Gastroesophageal sphincter (tissue), 4 donors: Measurements from ENCODE around the gene FAU. TPM values are rescaled to one million over a fixed set of nuclear protein-coding genes. Genes with fewer than 3 reads are reported as not detected.
A peak's percentile ranks its signal among the peaks of the same experiment; 100 is the strongest.

Experiments used
- ATAC-seq: fragments of 150-250 bp; one replicate; pipeline ENCODE4 v1.9.1; 2016; ENCODE audit warnings: mild to moderate bottlenecking, moderate library complexity
- H3K27ac ChIP-seq, 4 donors: fragments of 200-600 bp; sonication (generic) in 3 of 4; 1 replicate in 3 of 4; 2 replicates in 1 of 4; pipeline ENCODE4 v1.5.1; 2016 to 2019
- H3K27me3 ChIP-seq: fragments of 200-600 bp; sonication (generic); one replicate; pipeline ENCODE4 v1.5.1; 2019
- H3K36me3 ChIP-seq, 2 donors: fragments of 200-600 bp; sonication (generic); one replicate each; pipeline ENCODE4 v1.5.1; 2019; ENCODE audit warnings: control low read depth in 1 of 2
- H3K4me1 ChIP-seq, 3 donors: fragments of 200-600 bp; sonication (generic); 1 replicate in 2 of 3; 2 replicates in 1 of 3; pipeline ENCODE4 v1.5.1; 2016 to 2019; ENCODE audit warnings: control low read depth in 2 of 3
- H3K4me3 ChIP-seq, 2 donors: fragments of 200-600 bp; sonication (generic); one replicate each; pipeline ENCODE4 v1.5.1; 2019; ENCODE audit warnings: mild to moderate bottlenecking in 1 of 2, moderate library complexity in 1 of 2
- H3K9me3 ChIP-seq, 3 donors: fragments of 200-600 bp; sonication (generic); one replicate each; pipeline ENCODE4 v1.5.1; 2017 to 2019; ENCODE audit warnings: control low read depth in 2 of 3
- CTCF ChIP-seq, 4 experiments: fragments of 200-600 bp in 2 of 4; fragments of 450-650 bp in 2 of 4; sonication (generic) in 1 of 4; IDR thresholded peaks; one replicate each; pipeline ENCODE4 v1.5.1; 2017 to 2019; ENCODE audit warnings: antibody characterized with exemption in 4 of 4, mild to moderate bottlenecking in 2 of 4, moderate library complexity in 2 of 4
- EP300 ChIP-seq: sonication (generic); formaldehyde crosslinking; IDR thresholded peaks from one replicate; pipeline ENCODE4 v1.6.1; 2017; ENCODE audit warnings: antibody characterized with exemption, mild to moderate bottlenecking
- POLR2A ChIP-seq, 2 donors: fragments of 450-650 bp; IDR thresholded peaks; one replicate each; pipeline ENCODE4 v1.6.1; 2017; ENCODE audit warnings: antibody characterized with exemption in 2 of 2, mild to moderate bottlenecking in 2 of 2, moderate library complexity in 1 of 2
- POLR2AphosphoS5 ChIP-seq: sonication (generic); formaldehyde crosslinking; IDR thresholded peaks from one replicate; pipeline ENCODE4 v1.6.1; 2017; ENCODE audit warnings: antibody characterized with exemption
- WGBS, 2 donors: methylation state at CpG; one replicate each; pipeline ENCODE4 v1.1.5; 2018; ENCODE audit warnings: low coverage in 1 of 2; 5-methylcytosine and 5-hydroxymethylcytosine counted together
- total RNA-seq, 4 donors: library from RNA; depleted of rRNA; stranded (reverse); fragments of >200 nt; gene quantifications; one replicate each; pipeline ENCODE4 v1.1.0, GENCODE V29; 2016

FAU gene
- total RNA-seq, 4 donors from 2014 or later = 464 to 971 (median 566) TPM

- peaks cover 0 to 24% (median 14%) of the 10 kb centered on the region in 3 donors for H3K4me1 ChIP-seq
- TF ChIP-seq POLR2A (IDR thresholded peaks at IDR 0.05) (no peak), CTCF (IDR thresholded peaks at IDR 0.05) (no peak), EP300 (no peak), POLR2AphosphoS5 (no peak)
- H3K36me3 ChIP-seq = peaks cover 0 to 51% of the 10 kb centered on the region in 2 donors
- H3K9me3 ChIP-seq = no peaks in the 10 kb centered on the region
- H3K4me3 ChIP-seq = no peak overlapping the region
- H3K27ac ChIP-seq = no peak overlapping the region
- no peaks in the 10 kb centered on the region for H3K27me3 ChIP-seq
- WGBS, 2 donors = 83 to 89% methylated on average over 1 to 4 of the region's 4 CpGs
- no peak for ATAC-seq
These were observed 36.5 kb downstream of the FAU start for GRCh38 chr11:65085446-65085845.

GRCh38 chr11:65084598-65085375 lies 37.1 kb downstream of the FAU start:
- 33 to 35% methylated on average over 3 to 12 of the region's 23 CpGs for WGBS, 2 donors
- peak overlapping the region; percentile 68 to 81 for H3K4me3 ChIP-seq
- H3K36me3 ChIP-seq = peaks cover 0 to 48% of the 10 kb centered on the region in 2 donors
- H3K9me3 ChIP-seq = no peaks in the 10 kb centered on the region
- no peak for TF ChIP-seq CTCF (IDR thresholded peaks at IDR 0.05)
- no peak for TF ChIP-seq POLR2AphosphoS5
- no peak for TF ChIP-seq EP300
- no peak for TF ChIP-seq POLR2A (IDR thresholded peaks at IDR 0.05)
- H3K27me3 ChIP-seq = no peaks in the 10 kb centered on the region
- H3K27ac ChIP-seq = peak overlapping the region; percentile 67 to 97 (median 93)
- no peak for ATAC-seq
- H3K4me1 ChIP-seq = peaks cover 0 to 24% (median 14%) of the 10 kb centered on the region in 3 donors

GRCh38 chr11:65083834-65084597 lies 37.9 kb downstream of the FAU start, which contains the start of the genes CDCA5 and ZFPL1:
Gene CDCA5, minus strand, starts transcription at chr11:65084040. Its CDS starts 62 bp downstream, at chr11:65083978.
Gene ZFPL1, plus strand, starts transcription at chr11:65084222. Its CDS starts 477 bp downstream, at chr11:65084699.
- H3K27me3 ChIP-seq = no peaks in the 10 kb centered on the region
- peak within 1 kb of the TSS; percentile 67 to 97 (median 93) for H3K27ac ChIP-seq
- 0% methylated on average over 5 to 23 of the region's 79 CpGs for WGBS, 2 donors
- peaks cover 0 to 41% of the 10 kb centered on the region in 2 donors for H3K36me3 ChIP-seq
- peak in 1 of 4 experiments; percentile 13 for TF ChIP-seq CTCF (IDR thresholded peaks at IDR 0.05)
- TF ChIP-seq POLR2A (IDR thresholded peaks at IDR 0.05) = peak; percentile 52 to 60
- TF ChIP-seq EP300 = no peak
- peak; percentile 92 for TF ChIP-seq POLR2AphosphoS5
- peak; percentile 98 for ATAC-seq
- H3K9me3 ChIP-seq = no peaks in the 10 kb centered on the region
- peaks cover 0 to 24% (median 14%) of the 10 kb centered on the region in 3 donors for H3K4me1 ChIP-seq
- peak within 1 kb of the TSS; percentile 68 to 81 for H3K4me3 ChIP-seq

GRCh38 chr11:65083134-65083833 lies 38.6 kb downstream of the FAU start:
- Histone ChIP-seq H3K27ac (peak overlapping the region in 3 of 4 donors; percentile 92 to 97 (median 94)), H3K27me3 (no peaks in the 10 kb centered on the region), H3K4me1 (peaks cover 0 to 24% (median 14%) of the 10 kb centered on the region in 3 donors), H3K4me3 (peak overlapping the region; percentile 68 to 81), H3K36me3 (peaks cover 0 to 33% of the 10 kb centered on the region in 2 donors), H3K9me3 (no peaks in the 10 kb centered on the region)
- WGBS, 2 donors = 2 to 10% methylated on average over 2 to 6 of the region's 13 CpGs
- TF ChIP-seq POLR2A (IDR thresholded peaks at IDR 0.05) = no peak
- ATAC-seq = no peak
